ENCODE results near the gene FOXO6.

The FOXO6 gene

GRCh38 chr1:41360786-41361494 lies at the start of gene FOXO6:
Gene FOXO6 (plus strand): TSS chr1:41361434.
- no peak for TF ChIP-seq PPARA (CRISPR knock-in tag; IDR thresholded peaks at IDR 0.05; ENCODE audit: borderline replicate concordance)
- TF ChIP-seq ESRRG (CRISPR knock-in tag; IDR thresholded peaks at IDR 0.05) = no peak
- no peak for TF ChIP-seq GLIS3 (CRISPR knock-in tag; IDR thresholded peaks at IDR 0.05)

GRCh38 chr1:41312991-41313645 lies 48.1 kb upstream of the FOXO6 start:
- TF ChIP-seq ISL1 (CRISPR knock-in tag; IDR thresholded peaks at IDR 0.05) = no peak
- TF ChIP-seq TSHZ2 (CRISPR knock-in tag; IDR thresholded peaks at IDR 0.05) = no peak
- no peak for TF ChIP-seq ZC3H10 (CRISPR knock-in tag; IDR thresholded peaks at IDR 0.05)
- TF ChIP-seq TOX (CRISPR knock-in tag; IDR thresholded peaks at IDR 0.05; ENCODE audit: borderline replicate concordance) = no peak
- TF ChIP-seq CSDC2 (CRISPR knock-in tag; IDR thresholded peaks at IDR 0.05) = no peak
- TF ChIP-seq PATZ1 (CRISPR knock-in tag; IDR thresholded peaks at IDR 0.05; ENCODE audit: borderline replicate concordance) = no peak
- no peak for TF ChIP-seq ZNF565 (CRISPR knock-in tag; conservative IDR thresholded peaks at IDR 0.05; ENCODE audit: low read depth)
- no peak for TF ChIP-seq ARNTL (CRISPR knock-in tag; IDR thresholded peaks at IDR 0.05; ENCODE audit: borderline replicate concordance, low read depth)
- TF ChIP-seq ZNF70 (CRISPR knock-in tag; IDR thresholded peaks at IDR 0.05) = no peak
- TF ChIP-seq CSRNP3 (CRISPR knock-in tag; IDR thresholded peaks at IDR 0.05) = no peak
- no peak for TF ChIP-seq ZFP30 (CRISPR knock-in tag; IDR thresholded peaks at IDR 0.05)
- no peak for TF ChIP-seq ESRRG (CRISPR knock-in tag; IDR thresholded peaks at IDR 0.05)
- no peak for TF ChIP-seq PPARA (CRISPR knock-in tag; IDR thresholded peaks at IDR 0.05; ENCODE audit: borderline replicate concordance)
- no peak for TF ChIP-seq POU6F1 (CRISPR knock-in tag; IDR thresholded peaks at IDR 0.05; ENCODE audit: borderline replicate concordance, low read depth)
- no peak for ATAC-seq

More at GRCh38 chr1:41360786-41361494, at the start of gene FOXO6:
- peak; percentile 88 for ATAC-seq

- peak; percentile 72 for ATAC-seq
- TF ChIP-seq SNAI2 (CRISPR knock-in tag; IDR thresholded peaks at IDR 0.05) = no peak
- no peak for TF ChIP-seq ZFP30 (CRISPR knock-in tag; IDR thresholded peaks at IDR 0.05)
- no peak for TF ChIP-seq ISL1 (CRISPR knock-in tag; IDR thresholded peaks at IDR 0.05)
- no peak for TF ChIP-seq GLIS3 (CRISPR knock-in tag; IDR thresholded peaks at IDR 0.05)
- no peak for TF ChIP-seq TCF4 (CRISPR knock-in tag; IDR thresholded peaks at IDR 0.05; ENCODE audit: borderline replicate concordance)
- TF ChIP-seq RARB (CRISPR knock-in tag; IDR thresholded peaks at IDR 0.05) = no peak
- no peak for TF ChIP-seq TOX (CRISPR knock-in tag; IDR thresholded peaks at IDR 0.05; ENCODE audit: borderline replicate concordance)
- no peak for TF ChIP-seq ZNF565 (CRISPR knock-in tag; conservative IDR thresholded peaks at IDR 0.05; ENCODE audit: low read depth)
- no peak for TF ChIP-seq ESRRG (CRISPR knock-in tag; IDR thresholded peaks at IDR 0.05)
- no peak for TF ChIP-seq PATZ1 (CRISPR knock-in tag; IDR thresholded peaks at IDR 0.05; ENCODE audit: borderline replicate concordance)
- no peak for TF ChIP-seq CSRNP3 (CRISPR knock-in tag; IDR thresholded peaks at IDR 0.05)
- no peak for TF ChIP-seq ARNTL (CRISPR knock-in tag; IDR thresholded peaks at IDR 0.05; ENCODE audit: borderline replicate concordance, low read depth)
- no peak for TF ChIP-seq ZC3H10 (CRISPR knock-in tag; IDR thresholded peaks at IDR 0.05)
- TF ChIP-seq PPARA (CRISPR knock-in tag; IDR thresholded peaks at IDR 0.05; ENCODE audit: borderline replicate concordance) = no peak
- TF ChIP-seq ZNF8 (CRISPR knock-in tag; IDR thresholded peaks at IDR 0.05) = no peak
- TF ChIP-seq OSR1 (CRISPR knock-in tag; IDR thresholded peaks at IDR 0.05) = no peak
- no peak for TF ChIP-seq ZFP3 (CRISPR knock-in tag; IDR thresholded peaks at IDR 0.05)
Measured at GRCh38 chr1:41313661-41314131, 47.5 kb upstream of the FOXO6 start.
